Neuron (in vitro differentiated cells): Measurements from ENCODE around the gene RAMAC.

Experiments used
- H2AFZ ChIP-seq: one replicate; pipeline ENCODE4 v1.6.1; 2013; ENCODE audit warnings: low read depth, mild to moderate bottlenecking, inconsistent platforms, low read length, moderate library complexity
- H3K27me3 ChIP-seq: one replicate; pipeline ENCODE4 v1.6.1; 2013; ENCODE audit warnings: low read length; ENCODE audit not compliant: insufficient read depth
- H3K36me3 ChIP-seq: one replicate; pipeline ENCODE4 v1.6.1; 2013; ENCODE audit warnings: low read length; ENCODE audit not compliant: insufficient read depth
- H3K4me1 ChIP-seq: one replicate; pipeline ENCODE4 v1.6.1; 2013; ENCODE audit warnings: low read length; ENCODE audit not compliant: insufficient read depth
- H3K4me3 ChIP-seq: 2 replicates; pipeline ENCODE4 v1.5.1; 2013; ENCODE audit warnings: mild to moderate bottlenecking, low read length, moderate library complexity
- H3K9me3 ChIP-seq: one replicate; pipeline ENCODE4 v1.6.1; 2013; ENCODE audit warnings: low read length

RAMAC gene

DNA sequence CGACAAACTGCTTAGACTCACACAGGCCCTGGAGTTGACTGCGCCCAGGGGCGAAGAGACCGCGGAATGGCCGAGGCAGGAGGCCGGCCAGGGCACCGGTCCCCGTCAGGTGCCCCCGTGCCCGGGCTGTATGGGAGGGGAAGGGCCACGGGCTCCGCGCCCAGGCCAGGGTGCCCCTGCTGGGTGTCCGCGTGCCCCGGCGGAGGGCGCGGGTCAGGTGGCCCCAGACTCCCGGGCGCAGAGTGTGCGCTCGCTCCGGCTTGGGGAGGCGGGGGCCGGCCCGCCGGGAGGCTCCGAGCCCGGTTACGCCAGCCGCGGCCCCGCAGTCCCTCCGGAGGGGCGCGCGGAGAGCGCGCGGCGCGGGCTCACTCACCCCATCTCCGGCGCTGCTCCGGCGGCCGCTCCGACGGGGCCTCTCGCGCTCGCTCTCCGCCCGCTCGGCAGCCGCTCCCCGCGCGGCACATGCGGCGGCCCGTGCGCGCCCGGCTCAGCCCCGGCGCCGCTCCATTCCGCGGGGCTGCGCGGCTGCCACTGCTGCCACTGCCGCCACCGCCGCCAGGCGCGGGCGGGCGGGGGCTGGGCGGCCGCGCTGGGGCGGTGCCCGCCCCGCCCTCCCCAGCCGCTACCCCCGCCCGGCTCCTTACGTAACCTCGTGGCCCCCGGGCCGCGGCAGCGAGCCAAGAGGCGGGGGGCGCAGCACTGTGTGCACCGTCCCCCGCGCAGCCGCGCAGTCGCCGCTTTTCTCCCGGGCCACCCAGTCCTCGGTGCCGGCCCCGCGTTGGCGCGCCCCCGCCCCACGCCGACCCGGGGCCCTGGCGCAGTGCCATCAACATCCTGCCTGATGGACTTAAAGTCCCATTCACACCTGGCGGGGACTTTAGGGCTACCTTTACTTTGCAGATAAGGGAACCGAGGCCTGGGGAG lies 33.6 kb upstream of the RAMAC start, which contains the start of gene HOMER2:
Gene HOMER2 (minus strand): TSS at position 563 of the 924 bp plus-strand sequence. CDS start 185 bp downstream, at position 378.
- peak within 1 kb of the TSS; percentile 85 for H2AFZ ChIP-seq
- H3K4me1 ChIP-seq = peaks cover 3% of the 10 kb centered on the region
- H3K9me3 ChIP-seq = no peaks in the 10 kb centered on the region
- no peaks in the 10 kb centered on the region for H3K27me3 ChIP-seq
- H3K36me3 ChIP-seq = no peaks in the 10 kb centered on the region
- peak within 1 kb of the TSS; percentile 53 for H3K4me3 ChIP-seq

DNA sequence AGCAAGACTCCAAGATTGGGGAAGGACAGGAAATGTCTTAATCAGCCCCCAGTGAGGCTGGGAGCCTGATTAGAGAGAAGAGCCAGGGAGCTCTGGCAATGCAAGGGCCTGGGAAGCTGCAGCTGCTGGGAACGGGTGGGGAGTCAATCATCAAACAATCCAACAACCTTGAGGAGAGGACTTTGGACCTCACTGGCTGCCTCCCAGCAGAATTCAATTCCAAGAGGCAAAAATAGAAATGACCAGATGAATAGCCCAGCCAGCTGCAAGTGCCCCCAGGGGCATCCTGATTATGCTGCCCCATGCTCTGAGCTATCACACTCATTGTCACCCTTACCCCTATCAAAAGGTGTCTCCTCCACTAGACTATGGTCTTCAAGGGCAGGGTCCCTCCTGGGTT lies 27.4 kb upstream of the RAMAC start:
- Histone ChIP-seq H3K9me3 (no peaks in the 10 kb centered on the region), H3K27me3 (no peaks in the 10 kb centered on the region), H3K4me3 (no peak overlapping the region), H3K4me1 (no peaks in the 10 kb centered on the region), H2AFZ (no peak overlapping the region), H3K36me3 (no peaks in the 10 kb centered on the region)

DNA sequence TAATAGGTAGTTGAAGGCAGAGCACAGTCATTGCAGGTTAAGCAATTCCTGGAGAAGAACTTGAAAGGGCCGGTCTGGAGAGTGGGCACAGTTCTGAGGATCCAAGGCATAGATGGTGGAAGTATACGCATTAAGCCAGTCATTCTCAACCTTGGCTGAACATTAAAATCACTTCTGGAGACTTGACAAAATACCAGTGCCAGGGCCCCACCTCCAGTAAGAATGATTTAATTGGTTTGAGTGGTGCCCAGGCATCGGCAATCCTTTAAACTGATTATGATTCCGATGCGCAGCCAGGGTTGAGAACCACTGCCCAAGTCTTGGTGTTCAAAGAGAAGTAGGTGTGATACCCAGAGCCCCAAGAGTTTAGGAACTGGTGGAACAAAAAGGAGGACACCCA lies 26.6 kb upstream of the RAMAC start:
- Histone ChIP-seq H3K27me3 (no peaks in the 10 kb centered on the region), H3K4me3 (no peak overlapping the region), H3K9me3 (no peaks in the 10 kb centered on the region), H3K36me3 (no peaks in the 10 kb centered on the region), H3K4me1 (no peaks in the 10 kb centered on the region), H2AFZ (no peak overlapping the region)

DNA sequence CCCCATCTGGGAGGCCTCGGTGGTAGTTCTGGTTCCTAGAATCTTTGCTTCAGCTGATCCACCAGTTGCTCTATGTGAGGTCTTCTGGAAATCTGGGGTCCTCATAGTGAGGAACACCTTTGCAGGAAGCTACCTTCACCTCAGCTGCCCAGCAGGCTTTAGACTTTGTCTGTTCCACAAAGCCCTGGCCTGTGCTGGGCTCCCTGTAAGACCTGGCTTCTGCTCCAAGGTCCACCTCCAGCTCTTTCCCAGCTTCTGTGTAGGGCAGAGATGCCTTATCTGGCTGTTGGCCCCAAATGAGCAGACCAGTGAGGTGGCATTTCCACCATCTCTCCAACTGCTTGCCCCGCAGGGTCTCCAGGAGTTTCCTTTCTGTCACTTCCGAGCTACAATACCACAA lies 25.2 kb upstream of the RAMAC start:
- no peaks in the 10 kb centered on the region for H3K36me3 ChIP-seq
- H2AFZ ChIP-seq = no peak overlapping the region
- no peaks in the 10 kb centered on the region for H3K27me3 ChIP-seq
- H3K9me3 ChIP-seq = no peaks in the 10 kb centered on the region
- H3K4me3 ChIP-seq = no peak overlapping the region
- H3K4me1 ChIP-seq = no peaks in the 10 kb centered on the region

DNA sequence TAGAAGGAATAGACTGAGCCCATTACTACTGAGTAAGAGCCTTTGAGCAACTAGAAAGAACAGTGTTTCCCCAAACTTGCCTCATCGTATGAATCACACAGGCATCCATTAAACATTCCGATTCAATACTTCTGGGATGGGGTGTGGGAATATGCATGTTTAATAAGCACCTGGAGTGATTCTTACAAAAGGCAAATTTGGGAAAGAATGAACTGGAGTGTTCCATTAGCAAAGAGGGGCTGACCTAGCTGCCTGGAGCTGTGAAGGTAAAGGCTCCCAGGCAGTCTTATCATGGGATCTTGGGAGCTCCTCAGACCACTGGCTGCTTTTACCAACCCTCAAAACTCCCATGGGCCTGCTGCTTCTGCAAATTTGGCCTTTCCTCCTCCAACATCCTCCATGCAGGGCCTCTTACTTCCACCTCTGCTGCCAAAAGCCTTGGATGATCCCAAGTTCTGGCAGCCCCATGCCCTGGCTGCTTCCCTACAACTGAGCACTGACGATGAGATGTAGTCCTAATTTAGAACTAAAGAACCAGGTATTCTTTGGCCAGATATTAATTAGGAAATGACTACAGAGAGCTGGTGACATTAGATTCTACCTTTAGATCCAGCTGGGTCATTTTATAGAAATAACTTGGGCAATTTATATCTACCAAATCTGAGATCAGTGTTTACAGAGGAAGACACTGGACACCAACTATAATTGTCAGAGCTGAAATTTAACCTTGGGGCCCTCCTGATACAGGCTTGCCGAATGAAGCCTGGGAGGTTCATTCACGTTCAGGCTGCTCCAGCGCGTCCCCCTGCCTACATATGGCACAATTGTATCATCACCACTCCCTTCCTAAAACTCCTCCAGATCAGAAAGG lies 22.3 kb upstream of the RAMAC start:
- Histone ChIP-seq H3K4me1 (no peaks in the 10 kb centered on the region), H2AFZ (no peak overlapping the region), H3K27me3 (no peaks in the 10 kb centered on the region), H3K4me3 (no peak overlapping the region), H3K9me3 (no peaks in the 10 kb centered on the region), H3K36me3 (no peaks in the 10 kb centered on the region)

DNA sequence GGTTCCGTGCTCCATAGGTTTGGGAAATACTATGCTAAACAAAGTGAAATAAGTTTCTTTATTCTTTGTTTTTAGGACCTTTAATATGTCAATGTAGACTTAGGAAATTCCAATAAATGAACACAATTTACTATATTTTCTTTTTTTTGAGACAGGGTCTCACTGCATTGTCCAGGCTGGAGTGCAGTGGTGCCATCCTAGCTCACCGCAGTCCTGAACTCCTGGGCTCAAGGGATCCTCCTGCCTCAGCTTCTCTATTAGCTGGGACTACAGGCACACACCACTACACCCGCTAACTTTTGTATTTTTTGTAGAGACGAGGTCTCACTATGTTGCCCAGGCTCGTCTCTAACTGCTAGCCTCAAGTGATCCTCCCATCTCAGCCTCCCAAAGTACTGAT lies 21.1 kb upstream of the RAMAC start:
- Histone ChIP-seq H2AFZ (no peak overlapping the region), H3K4me3 (no peak overlapping the region), H3K27me3 (no peaks in the 10 kb centered on the region), H3K36me3 (no peaks in the 10 kb centered on the region), H3K4me1 (no peaks in the 10 kb centered on the region), H3K9me3 (no peaks in the 10 kb centered on the region)

DNA sequence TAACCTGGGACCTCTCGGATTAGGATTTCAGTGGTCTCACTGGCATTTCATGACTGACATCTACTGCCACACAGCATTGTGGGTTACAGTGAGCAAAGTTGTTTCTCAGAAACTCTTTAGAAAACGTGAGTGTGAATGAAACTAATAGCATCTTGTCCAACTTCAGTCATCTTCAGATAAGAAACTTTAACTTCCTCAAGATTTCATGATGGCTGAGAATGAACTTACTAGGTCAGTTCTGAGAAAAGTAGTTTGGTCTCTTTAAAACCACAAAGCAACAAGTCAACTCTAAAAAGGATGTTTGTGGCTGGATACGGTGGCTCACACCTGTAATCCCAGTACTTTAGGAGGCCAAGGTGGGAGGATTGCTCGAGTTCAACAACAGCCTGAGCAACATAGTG lies 19.3 kb upstream of the RAMAC start:
- no peaks in the 10 kb centered on the region for H3K4me1 ChIP-seq
- no peaks in the 10 kb centered on the region for H3K36me3 ChIP-seq
- H2AFZ ChIP-seq = no peak overlapping the region
- H3K27me3 ChIP-seq = no peaks in the 10 kb centered on the region
- no peaks in the 10 kb centered on the region for H3K9me3 ChIP-seq
- no peak overlapping the region for H3K4me3 ChIP-seq

DNA sequence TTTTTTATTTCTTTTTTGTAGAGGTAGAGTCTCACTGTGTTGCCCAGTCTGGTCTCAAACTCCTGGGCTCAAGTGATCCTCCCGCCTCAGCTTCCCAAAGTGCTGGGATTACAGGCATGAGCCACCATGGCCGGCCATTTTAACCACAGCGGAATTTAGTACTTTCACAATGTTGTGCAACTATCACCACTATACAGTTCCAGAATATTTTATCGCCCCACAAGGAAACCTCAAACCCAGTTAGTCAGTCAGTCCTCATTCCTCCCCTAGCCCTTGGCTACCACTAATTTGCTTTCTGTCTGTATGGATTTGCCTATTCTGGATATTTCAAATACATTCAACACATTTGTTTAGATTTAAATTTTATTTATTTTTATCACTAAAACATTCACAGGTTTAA lies 17.9 kb upstream of the RAMAC start:
- H3K4me3 ChIP-seq = no peak overlapping the region
- H3K36me3 ChIP-seq = no peaks in the 10 kb centered on the region
- H3K9me3 ChIP-seq = no peaks in the 10 kb centered on the region
- no peak overlapping the region for H2AFZ ChIP-seq
- no peaks in the 10 kb centered on the region for H3K27me3 ChIP-seq
- H3K4me1 ChIP-seq = no peaks in the 10 kb centered on the region

DNA sequence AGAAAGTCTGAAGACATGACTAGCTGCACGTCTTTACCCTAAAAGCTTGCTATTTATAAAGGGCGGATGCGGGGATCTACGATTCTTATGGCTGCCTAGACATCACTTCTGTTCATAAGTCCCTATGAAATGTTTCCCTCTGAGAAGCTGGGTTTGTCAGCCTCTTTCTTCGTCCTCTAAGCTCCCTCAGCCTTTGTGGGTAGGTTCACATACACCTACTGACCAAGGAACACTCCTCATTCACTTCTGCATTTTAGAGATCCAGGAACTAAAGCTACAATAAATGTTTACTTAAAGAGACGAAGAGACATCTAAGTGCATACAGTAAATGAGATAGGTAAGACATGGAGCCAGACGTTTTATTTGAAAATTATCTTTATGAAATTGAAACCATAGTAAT lies 16.7 kb upstream of the RAMAC start:
- Histone ChIP-seq H3K4me1 (no peaks in the 10 kb centered on the region), H3K4me3 (no peak overlapping the region), H3K27me3 (no peaks in the 10 kb centered on the region), H3K9me3 (no peaks in the 10 kb centered on the region), H3K36me3 (no peaks in the 10 kb centered on the region), H2AFZ (no peak overlapping the region)

DNA sequence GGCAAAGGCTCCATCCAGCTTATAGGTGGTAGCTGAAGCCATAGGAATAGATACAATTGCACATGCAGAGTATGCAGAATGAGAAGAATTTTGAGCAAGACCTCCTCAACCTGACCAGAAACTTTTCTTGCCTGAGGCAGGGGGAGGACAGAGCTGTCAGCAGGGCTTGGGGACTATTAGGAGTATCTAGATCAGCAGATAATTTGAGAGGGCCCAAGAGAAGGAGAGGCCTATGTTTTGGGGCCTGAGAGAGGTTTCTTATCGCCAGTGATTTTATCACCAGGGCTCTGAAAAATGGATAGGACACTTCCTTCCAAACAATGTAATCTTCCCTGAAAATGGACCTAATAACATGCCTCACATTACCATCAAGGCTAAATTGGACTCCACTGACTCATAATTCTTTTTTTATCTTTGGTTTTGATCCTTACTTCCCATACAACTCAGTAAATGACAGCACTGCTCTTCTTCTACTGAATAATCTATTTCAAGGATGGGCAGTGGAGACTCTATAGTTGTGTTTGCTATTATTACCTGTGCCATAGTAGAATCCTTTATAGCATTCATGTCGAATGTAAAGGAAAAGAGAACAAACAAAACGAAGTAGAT lies 15.8 kb upstream of the RAMAC start:
- no peaks in the 10 kb centered on the region for H3K27me3 ChIP-seq
- H3K9me3 ChIP-seq = no peaks in the 10 kb centered on the region
- no peaks in the 10 kb centered on the region for H3K36me3 ChIP-seq
- no peak overlapping the region for H3K4me3 ChIP-seq
- H2AFZ ChIP-seq = no peak overlapping the region
- H3K4me1 ChIP-seq = no peaks in the 10 kb centered on the region

DNA sequence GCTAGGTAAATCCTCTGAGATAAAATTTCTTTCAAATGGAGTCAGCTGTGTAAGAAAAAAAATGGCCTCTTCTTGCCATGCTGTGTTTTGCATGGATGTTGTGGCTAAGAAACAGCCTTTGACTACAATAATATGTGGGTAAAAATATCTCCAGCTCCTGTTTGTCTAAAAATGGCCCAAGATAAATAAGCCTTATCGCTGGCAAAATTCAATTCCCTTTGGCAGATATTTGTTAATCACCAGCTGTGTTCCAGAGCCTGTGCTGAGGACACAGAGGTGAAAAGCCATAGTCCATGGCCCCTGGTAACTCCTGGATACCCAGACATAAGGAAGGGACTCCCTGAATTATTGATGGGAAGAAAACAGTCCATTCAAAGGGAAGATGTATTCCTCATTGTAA lies 15.3 kb upstream of the RAMAC start:
- H2AFZ ChIP-seq = no peak overlapping the region
- no peaks in the 10 kb centered on the region for H3K27me3 ChIP-seq
- no peaks in the 10 kb centered on the region for H3K9me3 ChIP-seq
- H3K4me3 ChIP-seq = no peak overlapping the region
- no peaks in the 10 kb centered on the region for H3K36me3 ChIP-seq
- H3K4me1 ChIP-seq = no peaks in the 10 kb centered on the region

DNA sequence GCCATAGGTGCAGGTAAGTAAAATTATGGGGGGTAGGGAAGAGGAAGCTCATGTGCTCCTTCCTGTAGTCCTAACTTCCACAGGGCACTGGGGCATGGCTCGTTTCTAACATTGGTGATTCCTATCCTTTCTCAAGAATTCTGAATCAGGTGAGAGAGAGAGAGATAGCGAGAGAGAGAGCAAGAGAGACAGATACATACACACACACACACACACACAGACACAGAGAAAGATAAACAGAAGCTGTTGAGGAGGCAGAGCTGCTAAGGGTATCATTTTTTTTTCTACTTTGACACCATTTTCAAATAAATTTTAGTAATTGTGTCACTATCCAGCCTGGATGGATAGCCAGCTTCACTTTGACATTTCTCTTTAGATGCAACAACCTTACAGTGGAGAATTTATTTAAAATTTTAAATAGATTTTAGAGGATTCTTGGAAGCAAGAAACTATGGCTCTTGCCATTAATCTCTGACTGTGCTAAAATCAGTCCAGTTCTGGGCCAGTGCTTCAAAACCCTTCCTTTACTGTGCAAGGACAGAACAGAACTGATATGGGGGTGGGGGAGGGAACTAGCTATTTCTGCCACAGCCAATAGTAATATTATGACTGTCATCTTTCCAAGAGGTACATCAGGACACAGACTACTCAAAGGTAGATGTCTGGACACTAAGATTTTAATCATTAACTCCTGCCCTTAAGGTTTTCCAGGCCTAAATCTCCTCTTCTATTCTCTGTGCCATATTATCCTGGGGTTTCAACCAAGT lies 14.6 kb upstream of the RAMAC start:
- no peaks in the 10 kb centered on the region for H3K9me3 ChIP-seq
- H2AFZ ChIP-seq = no peak overlapping the region
- H3K27me3 ChIP-seq = no peaks in the 10 kb centered on the region
- H3K4me3 ChIP-seq = no peak overlapping the region
- no peaks in the 10 kb centered on the region for H3K4me1 ChIP-seq
- no peaks in the 10 kb centered on the region for H3K36me3 ChIP-seq
